ENCODE results near the gene RBBP9.
"Not testable (repeated sequence)": the region's sequence is repeated elsewhere in the genome, so short reads cannot be mapped to it uniquely, and the experiment has no call there.

RBBP9 gene

DNA sequence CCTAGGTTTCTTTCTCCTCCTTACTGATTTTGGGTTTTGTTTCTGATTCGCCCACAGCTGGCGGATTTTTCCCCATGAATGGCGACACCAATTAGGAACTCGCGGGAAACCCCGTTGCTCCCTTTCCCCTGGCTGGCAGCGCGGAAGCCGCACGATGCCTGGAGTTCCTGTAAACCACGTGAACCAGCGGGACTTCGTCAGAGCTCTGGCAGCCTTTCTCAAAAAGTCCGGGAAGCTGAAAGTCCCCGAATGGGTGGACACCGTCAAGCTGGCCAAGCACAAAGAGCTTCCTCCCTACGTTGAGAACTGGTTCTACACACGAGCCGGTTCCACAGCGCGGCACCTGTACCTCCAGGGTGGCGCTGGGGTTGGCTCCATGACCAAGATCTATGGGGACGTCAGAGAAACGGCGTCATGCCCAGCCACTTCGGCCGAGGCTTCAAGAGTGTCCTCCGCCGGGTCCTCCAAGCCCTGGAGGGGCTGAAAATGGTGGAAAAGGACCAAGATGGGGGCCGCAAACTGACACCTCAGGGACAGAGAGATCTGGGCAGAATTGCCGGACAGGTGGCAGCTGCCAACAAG lies 7.5 kb upstream of the RBBP9 start:
- DNase-seq (ENCODE audit: low read depth): peak; percentile 35

DNA sequence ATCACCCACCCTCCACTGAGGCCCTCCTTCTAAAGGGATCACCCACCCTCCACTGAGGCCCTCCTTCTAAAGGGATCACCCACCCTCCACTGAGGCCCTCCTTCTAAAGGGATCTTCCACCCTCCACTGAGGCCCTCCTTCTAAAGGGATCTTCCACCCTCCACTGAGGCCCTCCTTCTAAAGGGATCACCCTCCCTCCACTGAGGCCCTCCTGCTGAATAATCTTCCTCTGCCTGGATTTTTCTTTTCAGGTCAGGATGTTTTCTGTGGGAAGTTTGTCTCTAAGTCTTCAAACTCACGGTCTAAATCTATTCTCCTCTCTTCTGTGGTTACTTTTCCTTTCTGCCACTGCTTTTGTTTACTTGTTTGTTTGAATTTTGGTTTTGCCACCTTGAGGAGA lies 4.6 kb upstream of the RBBP9 start:
- DNase-seq (ENCODE audit: low read depth): not testable (repeated sequence)

GRCh38 chr20:18497603-18498002 lies 578 bp upstream of the RBBP9 start:
- no peak for DNase-seq (ENCODE audit: low read depth)

- no peak for DNase-seq (ENCODE audit: low read depth)
Observed at GRCh38 chr20:18496042-18496441, 983 bp downstream of the RBBP9 start.

DNA sequence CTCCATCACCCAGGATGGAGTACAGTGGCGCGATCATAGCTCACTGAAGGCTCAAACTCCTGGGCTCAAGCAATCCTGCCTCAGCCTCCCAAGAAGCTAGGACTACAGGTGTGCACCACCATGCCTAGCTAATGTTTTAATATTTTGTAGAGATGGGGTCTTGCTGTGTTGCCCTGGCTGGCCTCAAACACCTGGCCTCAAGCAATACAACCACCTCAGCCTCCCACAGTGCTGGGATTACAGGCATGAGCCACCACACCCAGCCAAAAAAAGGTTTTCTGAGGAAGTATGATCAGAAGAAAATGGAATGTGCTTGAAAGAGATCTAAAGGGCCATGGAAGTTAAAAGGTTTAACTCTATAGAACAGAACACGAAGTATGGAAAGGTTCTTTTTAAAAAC lies 8.7 kb downstream of the RBBP9 start:
- no peak for DNase-seq (ENCODE audit: low read depth)

GRCh38 chr20:18481596-18481995 lies 15.4 kb downstream of the RBBP9 start:
- DNase-seq (ENCODE audit: low read depth): no peak

GRCh38 chr20:18477821-18478220 lies 19.2 kb downstream of the RBBP9 start:
- no peak for DNase-seq (ENCODE audit: low read depth)

DNA sequence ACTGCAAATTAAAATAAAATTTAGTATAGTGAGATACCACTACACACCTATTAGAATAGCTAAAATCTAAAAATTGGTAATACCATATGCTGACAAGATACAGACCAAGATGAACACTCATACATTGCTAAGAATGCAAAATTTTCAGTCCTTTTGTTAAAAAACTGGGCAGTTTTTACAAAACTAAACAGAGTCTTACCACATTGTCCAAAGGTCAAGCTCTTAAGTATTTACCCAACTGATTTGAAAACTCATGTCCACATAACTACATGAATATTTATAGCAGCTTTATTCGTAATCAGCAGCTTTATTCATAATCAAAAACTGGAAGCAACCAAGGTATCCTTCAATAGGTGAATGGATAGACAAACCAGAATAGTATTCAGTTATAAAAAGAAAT lies 19.8 kb downstream of the RBBP9 start:
- no peak for DNase-seq (ENCODE audit: low read depth)

- DNase-seq (ENCODE audit: low read depth): peak; percentile 97
Observed at GRCh38 chr20:18466894-18467730, 29.9 kb downstream of the RBBP9 start, which contains the start of the genes DZANK1 and POLR3F. DZANK1 (minus strand) TSS chr20:18467030; CDS start chr20:18465358, 1,672 bp downstream. POLR3F (plus strand) TSS chr20:18467390; CDS start chr20:18467507, 117 bp downstream.

GRCh38 chr20:18466574-18466893 lies 30.5 kb downstream of the RBBP9 start:
- no peak for DNase-seq (ENCODE audit: low read depth)

GRCh38 chr20:18465536-18466200 lies 31.4 kb downstream of the RBBP9 start:
- no peak for DNase-seq (ENCODE audit: low read depth)

- no peak for DNase-seq (ENCODE audit: low read depth)
Observed at GRCh38 chr20:18456600-18456999, 40.4 kb downstream of the RBBP9 start.

DNA sequence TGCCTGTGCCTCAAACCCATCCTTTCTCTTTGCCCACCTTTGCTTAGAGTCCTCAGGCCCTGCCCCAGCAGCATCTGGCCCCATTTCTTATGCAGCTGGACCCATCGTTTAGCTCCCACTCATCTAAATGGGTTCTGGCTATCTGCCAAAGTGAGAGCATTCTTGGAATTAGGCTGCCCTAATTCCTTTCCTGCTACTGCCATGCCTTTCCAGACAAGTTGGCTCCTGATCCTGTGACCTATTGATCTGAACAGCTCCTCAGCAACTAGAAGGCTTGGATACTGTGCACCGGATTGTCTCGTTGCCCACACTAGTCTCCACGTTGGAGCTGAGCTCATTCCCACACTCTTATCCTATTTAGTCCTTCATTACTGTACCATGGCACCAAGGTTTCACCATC lies 53.1 kb downstream of the RBBP9 start:
- peak; percentile 58 for DNase-seq (ENCODE audit: low read depth)

DNA sequence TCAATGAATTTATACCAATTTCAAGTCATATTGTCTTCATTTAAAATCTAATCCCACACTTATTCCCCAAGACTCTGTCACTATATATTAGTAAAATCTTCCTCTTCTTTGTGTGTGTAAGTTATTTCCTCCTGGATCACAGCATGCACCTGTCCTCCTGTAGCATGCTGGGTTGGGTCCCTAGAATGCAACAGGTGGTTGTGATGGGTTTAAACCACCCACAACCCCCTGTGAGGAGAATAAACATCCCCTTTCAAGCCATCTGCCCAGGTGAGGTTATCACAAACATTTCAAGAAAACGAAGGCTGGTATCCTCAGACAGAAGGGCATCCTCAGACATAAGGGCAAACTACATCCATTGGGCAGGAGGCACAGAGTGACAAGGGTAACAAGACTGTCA lies 56.6 kb downstream of the RBBP9 start:
- no peak for DNase-seq (ENCODE audit: low read depth)

DNA sequence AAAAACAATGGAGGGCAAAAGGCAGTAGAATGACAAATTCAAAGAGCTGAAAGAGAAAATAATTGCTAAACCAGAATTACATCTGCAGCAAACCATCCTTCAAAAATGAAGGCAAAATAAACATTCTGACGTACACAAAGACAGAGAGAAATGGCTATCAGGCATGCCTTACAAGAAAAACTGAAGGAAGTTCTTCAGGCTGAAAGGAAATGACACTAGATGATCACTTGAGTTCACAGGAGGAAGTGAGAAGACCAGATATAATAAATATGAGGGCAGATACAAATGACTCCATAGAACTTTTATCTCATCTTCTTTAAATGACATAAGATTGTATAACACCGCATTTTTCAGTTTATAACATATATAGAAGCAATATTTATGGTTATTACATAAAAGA lies 60.2 kb downstream of the RBBP9 start:
- DNase-seq (ENCODE audit: low read depth): no peak

All from EH (cell line).